Right kidney (tissue), 1 donor: ENCODE measurements around the gene PODXL2.

Experiments
- DNase-seq: peaks from one replicate; pipeline ENCODE4 v3.0.0-alpha.2; 2016

The PODXL2 gene

DNA sequence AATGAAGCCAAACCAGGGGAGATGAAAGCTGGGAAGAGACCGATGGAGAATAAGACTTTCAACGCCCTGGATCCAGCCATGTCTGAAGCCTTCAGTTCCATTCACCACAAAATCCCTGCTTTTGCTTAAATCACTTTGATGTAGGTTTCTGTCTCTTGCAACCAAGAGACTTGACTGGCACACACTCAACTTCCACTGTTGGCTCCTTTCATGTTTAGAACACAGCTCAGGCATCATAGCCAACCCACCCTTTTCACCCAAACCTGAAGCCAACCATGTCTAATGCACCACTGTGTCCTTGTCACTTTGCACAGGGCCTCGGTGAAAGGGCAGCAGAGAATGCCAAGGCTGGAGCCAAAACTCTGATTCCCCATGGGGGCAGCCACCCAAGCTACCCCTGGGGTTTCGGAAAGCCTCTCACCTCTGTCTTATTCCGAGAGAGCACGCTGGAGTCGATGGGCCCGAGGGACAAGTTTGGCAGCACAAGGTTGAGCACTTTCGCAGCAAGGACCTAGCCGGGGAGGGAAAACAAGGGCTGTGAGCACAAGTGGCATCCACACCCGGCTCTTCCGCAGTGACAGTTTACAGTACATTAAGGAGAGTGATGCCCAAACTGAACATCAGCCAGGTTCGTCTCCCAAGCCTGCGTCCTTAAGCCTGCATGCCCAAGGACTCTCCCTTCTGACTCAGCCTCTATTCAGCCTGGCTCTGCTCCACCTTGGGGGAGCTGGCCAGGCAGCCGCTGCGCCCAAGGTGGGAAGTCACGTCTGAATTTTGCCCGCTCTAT, 81.4 kb downstream of the PODXL2 start:
- no peak for DNase-seq

DNA sequence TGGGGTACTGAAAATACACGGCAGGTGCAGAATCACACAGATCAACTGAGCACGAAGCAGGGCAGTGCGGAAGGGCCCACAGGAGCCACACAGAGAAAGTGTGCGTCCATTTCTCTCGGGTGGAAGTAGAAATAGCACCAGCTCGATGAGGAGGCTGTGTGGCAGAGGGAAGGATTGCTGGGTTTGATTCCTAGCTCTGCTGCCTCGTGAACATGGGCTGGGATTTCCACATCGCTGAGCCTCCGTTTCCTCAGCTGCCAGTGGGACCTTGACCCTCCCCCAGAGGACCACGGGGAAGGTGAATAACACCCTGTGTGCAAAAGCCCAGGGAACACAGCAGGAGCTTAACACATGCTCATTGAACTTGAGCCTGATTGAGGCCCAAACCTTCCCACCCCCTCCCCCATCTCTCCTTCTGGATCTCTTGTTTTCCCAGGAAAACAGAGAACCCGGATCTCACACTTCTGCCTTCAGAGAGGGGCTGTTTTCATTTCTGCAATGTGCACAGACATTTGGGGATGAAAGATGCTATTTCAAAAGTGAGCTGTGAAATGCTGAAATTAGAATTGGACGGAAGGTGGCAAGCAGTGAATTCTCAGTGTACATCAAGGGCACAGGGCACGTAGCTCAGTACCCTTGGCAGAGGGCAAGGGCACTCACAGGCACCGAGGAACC, 82.2 kb downstream of the PODXL2 start:
- no peak for DNase-seq

DNA sequence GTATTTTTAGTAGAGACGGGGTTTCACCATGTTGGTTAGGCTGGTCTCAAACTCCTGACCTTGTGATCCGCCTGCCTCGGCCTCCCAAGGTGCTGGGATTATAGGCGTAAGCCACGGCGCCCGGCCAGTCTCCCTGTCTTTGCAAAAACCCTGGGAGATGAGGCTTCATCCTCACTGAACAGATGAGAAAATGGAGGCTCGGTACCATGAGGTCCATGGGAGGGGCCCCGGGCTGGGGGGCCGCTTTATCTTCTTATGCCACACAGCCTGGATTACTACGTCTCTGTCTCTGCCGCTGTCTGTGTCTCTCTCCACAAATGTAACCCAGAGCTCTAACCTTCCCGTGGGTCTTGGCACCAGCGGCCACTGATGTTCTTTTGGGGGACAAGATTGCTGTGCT, 82.9 kb downstream of the PODXL2 start:
- DNase-seq = no peak

DNA sequence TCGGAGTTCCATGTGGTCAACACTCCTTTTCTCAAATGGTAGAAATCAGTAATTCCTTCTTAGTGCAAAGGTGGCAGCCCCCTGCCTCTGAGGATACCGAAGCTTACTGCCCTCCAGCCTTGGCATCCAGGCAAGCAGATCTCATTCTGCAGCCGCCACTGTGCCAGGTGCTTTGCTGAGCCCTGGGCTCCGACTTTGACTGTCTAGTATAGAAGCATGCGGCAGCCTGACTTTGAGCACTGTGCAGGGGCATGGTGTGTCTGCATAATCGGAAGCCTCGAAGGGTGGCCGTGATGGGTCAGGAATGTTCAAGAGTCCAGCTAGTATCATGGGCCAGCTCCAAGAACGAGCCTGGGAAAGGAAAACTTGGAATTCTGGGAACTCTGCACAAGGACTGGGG, 83.5 kb downstream of the PODXL2 start:
- no peak for DNase-seq

DNA sequence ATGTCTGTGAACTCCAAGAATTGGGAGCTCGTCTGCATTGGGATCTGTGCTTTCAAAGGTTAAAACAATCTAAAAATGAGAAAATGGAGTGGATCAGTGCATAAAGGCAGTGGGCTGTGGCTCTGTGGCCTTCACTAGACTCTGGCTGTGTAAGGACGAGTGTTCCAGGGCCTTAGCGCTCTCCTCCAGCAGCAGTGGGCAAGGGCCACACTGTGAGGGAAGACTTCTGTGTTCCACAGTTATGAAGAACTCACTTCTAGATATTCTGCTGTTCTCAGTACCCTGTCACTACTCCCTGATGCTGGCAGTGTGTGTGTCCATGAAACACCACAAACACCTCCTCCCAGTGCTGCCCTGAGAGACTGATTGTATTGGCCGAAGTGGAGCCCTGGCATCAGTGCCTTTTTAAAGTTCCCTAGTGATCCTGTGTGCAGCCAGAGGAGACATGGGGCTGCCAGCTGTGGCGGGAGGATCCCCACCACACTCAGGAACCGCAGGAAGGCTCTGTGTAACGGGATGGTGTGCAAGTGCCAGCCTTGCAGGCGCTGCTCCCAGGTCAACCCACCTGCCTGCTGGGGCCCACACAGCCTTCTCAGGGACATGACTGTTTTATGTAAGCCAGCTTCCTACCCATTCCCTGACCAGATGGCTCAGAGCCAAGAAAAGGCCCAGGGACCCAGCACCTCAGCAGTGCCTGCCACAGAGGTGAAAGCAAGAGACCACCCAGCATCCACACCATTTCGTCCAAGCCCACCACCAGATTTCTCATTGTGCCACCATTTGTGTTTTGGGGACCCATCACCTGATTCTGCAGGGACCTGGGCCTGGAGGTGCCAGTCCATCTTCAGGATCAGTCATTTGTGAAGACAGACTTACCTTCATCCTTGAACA, 84.1 kb downstream of the PODXL2 start:
- DNase-seq = no peak

DNA sequence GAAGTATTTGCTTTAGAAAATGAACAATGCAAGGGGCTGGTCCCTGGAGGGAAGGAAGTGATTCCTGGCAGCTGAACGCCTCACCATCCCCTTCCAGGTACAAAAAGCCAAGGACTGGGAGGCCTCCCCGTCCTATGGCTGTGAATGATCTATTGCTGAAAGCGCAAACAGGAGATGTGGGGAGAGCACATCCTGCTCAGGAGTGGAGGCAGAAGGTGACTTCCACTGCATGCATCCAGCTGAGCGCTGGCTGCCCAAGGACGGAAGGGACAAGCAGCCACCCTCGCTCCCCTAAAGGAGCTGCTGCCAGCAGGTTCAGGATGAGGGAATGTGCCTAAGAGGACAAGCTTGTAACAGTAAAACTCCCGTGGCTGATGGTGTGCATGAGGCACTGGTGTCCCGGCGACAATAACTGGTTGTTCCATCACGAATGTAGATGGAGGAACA, 85.2 kb downstream of the PODXL2 start:
- no peak for DNase-seq

DNA sequence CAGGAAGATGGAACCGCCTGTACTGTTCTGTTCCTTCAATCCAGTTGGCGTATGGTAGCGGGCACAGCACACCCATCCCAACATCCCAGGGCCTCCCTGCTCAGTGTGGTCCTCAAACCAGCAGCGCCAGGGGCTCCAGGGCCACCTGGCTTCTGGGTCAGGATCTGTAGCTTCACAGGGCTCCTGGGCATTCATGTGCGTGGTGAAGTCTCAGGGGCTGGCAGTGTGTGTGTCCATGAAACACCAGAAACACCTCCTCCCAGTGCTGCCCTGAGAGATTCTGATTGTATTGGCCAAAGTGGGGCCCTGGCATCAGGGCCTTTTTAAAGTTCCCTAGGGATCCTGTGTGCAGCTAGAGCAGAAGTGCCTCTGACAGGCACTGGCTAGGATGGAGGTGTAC, 85.9 kb downstream of the PODXL2 start:
- DNase-seq = no peak

DNA sequence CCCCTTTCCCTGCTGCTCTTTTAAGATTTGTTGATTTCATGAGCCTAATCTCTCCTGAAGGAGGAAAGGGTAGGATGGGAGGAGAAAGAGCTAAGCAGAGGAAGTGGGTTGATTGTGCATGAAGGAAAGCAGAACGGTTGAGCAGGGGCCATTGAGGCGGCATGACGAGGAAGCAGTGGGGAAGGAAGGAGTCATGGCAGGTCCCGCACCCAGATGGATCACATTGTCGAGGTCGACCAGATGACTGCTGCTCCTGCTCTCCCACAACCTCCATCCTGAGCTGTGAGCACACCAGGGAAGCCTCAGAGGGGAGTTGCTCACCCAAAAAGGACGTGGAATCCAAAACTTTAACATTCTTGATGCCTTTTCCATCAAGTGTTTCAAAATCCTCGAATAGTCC, 86.5 kb downstream of the PODXL2 start:
- no peak for DNase-seq

DNA sequence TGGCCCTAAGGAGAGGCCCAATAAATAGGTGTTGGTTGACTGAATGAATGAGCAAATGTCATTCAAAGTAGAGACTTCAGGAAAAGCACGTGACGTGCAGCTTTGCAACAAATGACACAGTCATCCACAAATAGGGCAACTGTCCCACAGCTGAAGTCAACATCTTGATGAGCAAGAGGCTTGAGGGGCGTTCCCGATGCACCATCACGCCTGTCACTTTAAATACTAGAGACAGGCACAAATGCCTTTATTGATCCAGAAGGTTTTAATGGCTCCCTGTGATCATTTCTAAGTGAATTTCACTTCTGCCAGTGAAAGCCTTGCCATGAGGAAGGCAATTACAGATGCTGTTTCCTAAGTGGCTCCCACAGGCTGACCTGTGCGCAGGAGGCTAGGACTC, 87.4 kb downstream of the PODXL2 start:
- no peak for DNase-seq

DNA sequence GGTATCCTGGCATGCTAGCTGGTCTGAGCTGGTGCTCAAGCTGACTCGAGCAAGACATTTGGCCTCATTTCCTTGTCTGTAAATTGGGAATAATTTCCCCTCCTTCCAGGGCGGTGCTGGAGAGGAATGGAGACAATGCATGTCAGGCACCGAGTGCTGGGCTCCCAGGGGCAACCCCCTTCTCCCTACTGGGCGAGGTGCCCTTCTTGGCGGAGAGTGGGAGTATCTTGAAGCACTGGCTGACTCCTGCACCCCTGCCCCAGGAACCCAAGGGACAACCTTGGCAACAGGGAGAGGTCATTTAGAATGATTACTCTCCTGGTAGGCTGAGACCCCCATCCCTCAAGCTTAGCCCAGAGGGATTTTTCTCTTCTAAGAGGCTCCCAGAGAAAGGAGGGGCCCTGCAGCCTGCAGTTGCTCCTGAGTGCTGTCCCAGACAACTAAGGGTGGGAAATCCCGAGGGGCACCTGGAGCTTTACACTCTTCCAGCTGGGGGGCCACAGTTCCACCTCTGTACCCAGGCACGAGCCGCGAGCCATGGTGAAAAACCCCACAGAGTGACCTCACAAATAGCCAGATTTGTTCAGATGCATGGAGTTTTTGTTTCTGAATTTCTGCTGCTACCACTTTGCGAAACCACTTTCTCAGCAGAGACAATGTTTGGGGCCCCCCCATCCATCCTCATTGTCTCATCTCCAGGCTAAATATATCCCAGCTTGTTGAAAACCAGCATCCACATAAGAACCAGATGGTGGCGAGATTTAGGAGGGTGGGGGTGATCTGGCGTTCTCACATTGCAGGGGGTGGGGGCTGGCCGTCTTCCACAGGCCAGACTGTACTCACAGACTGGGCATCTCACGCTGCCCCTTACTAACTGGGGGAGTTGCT, 88.6 kb downstream of the PODXL2 start:
- no peak for DNase-seq

DNA sequence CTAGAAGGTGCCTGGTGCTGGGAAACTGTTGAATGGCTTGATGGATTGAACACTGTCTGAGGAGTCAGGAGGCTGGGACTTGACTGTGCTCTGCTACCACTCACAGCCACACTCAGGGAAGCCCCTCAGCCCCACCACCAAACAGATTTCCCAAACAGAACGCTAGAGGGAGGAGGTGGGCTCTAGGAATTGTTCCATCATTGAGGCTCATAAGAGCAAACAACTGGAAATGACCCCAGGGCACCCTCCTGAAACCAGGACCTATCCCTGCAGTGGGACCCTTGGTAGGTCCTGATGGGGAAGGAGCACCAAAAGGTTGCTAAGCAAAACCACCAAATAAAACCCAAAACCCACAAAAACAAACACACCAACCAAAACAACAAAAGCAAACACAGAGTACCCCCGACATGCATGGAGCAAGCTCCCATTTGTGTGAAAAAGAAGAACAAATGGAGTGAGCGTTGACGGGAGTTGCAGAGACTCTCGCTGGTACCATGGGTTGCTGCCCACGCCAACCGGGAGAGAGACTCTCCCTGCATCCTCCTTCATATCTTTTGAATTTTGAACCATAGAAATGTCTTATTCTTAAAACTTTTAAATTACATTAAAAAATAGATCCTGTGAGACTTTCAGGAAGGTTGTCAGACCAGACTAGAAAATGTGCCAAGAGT, 89.4 kb downstream of the PODXL2 start:
- DNase-seq = no peak

DNA sequence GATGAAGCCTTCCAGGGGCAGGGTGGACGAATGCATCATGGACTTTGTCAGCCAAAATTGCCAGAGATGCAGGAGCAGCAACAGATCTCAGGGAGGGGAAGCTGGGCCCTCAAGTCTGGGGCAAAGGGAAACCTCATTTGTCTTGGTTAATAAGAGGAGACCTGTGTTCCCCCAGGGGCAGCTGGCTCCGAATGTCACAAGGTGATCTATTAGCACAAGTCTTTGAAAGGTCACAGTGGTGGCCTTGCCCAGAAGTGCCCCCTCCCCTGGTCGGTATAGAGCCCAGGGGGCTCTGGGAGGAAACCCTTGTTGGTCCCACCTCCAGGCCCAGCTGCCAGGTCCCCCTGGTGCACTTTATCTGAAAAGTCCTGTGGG, 89.9 kb downstream of the PODXL2 start:
- DNase-seq = no peak

DNA sequence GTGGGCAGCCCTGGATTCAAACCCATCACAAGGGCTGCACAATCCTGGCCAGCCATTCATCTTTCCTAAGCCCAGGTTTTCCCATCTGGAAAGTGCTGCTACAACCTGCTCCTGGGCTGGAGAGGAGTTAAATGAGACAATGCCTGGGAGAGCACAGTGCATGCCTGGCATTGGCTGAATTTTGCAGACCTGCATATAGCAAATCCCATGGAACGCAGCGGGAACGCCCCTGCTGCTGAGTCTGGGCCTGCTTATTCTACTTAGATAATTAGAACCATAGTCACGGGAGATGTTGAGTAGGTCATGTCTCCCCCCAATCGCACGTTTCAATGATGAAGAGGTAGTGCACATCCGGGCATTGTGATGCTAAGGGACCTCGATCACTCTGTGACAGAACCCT, 90.4 kb downstream of the PODXL2 start:
- no peak for DNase-seq

DNA sequence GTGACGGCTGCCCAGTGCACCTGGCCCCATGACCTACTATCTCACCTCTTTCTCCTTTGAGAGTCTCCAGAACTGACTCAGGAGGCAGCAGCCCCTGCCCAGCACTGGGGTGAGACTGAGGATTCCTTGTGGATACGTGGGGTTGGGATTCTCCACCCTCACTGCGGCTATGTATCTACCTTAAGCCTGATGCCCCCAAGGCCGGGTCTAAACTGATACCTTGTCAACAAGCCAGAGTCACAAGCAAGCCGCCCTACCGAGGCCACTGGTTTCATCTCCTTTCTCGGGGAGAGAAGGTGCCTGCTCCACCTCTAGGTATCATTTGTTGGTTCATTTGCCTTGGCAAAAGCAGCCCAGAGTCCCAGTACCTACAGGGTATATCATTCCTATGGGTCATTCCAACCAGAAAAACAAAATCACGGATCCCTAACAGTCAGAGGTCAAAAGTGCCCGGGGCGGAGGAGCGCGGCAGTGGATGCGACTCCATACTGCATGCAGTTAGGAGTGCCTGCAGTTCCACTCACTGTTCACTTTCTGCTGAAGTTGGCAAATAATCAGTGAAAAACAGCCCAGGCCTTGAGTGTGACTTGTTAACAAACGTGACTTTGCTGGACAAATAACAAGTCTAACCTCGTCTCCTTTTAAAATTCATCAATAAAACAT, 91.3 kb downstream of the PODXL2 start:
- no peak for DNase-seq

DNA sequence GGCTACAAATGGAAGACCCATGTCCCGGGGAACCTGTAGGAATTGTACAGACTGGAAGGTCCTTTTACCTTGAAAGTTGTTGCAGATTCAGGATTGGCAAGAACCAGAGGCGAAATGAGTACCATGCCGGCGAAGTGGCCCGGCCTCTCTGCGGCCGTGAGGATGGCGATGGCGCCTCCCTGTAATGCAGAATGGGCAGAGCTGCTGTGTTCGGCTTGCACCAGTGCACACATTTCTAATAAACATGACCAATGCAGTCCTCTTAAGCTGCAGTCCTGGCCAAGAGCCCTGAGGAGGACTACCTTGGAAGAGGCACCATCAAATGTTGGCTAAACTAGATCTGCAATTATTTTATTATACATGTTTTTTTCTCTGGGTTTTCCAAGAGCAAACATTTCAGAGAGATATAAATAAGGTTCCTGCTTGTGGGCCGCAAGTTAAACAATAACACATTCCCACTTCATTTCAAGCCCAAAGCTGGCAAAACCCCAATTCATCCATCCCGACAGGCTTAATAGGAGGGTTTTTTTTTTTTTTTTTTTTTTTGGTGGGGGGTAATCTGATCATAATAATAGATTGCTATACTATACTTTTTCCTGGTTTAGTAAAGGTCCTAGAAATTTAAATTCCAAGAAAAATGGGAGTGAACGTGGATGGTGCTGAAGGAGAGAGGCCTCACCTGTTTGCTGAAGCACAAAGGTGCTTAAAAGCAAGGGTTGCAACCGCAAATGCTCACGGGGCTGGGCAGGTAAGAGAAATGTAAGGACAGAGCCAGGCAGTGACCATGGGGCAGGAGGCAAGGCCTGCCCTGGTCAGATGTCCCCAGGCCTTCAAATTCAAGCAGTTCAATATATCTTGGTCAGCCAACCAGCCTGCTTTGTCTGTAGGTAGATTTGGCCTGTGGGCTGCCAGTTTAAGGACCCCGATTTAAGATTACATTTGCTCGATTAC, 92.3 kb downstream of the PODXL2 start:
- DNase-seq = no peak

DNA sequence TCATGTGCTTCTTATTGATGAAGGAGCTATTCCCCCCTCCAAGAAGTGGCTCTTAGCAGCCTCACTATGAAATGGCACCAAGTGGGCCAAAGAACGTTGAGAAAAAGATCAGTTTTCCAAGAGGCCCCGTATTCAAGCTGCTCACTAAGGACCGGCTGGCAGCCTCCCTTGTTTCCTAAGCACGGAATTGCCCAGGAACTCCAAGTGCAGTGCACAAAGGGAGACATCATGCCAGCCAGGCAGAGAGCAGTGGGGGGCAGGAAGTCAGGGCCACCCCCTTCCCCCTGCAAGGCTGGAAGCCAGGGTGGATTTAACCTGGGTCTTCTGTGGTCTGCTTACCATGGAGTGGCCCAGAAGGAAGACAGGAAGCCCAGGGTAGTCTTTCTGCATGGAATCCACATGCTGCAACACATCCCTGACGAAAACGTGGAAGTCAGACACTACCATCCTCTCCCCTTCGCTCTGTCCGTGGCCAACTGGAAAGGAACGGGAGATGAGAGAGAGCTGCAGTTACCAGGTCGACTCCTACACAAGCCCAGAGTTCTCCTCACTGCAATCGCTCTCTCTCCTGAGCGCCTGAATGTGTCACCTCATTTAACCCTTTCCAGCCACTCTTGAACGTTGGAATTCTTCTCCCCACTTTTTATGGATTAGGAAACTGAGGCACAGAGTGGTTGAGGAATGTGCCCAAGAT, 93.3 kb downstream of the PODXL2 start:
- no peak for DNase-seq
